ENCODE results near the gene AUTS2. TPM values are rescaled to one million over a fixed set of nuclear protein-coding genes. Genes with fewer than 3 reads are reported as not detected.

The AUTS2 gene
- total RNA-seq, 3 donors from 2014 or later = 31.2 to 67.6 (median 36.5) TPM

- Histone ChIP-seq H3K4me1 (ENCODE audit: low read depth) (no peaks in the 10 kb centered on the region), H3K9me3 (no peaks in the 10 kb centered on the region), H3K36me3 (ENCODE audit: low read depth) (no peaks in the 10 kb centered on the region), H3K4me3 (no peak overlapping the region)
- no peak for ATAC-seq
- no peak for DNase-seq
- intact Hi-C loops (cut with DNase I, micrococcal nuclease) = loop anchor here in 1 of 2 donors (10.0 kb wide), 1 partner anchor 657 kb away; no protein-coding TSS in a partner anchor
- TF ChIP-seq, protein P1, sequence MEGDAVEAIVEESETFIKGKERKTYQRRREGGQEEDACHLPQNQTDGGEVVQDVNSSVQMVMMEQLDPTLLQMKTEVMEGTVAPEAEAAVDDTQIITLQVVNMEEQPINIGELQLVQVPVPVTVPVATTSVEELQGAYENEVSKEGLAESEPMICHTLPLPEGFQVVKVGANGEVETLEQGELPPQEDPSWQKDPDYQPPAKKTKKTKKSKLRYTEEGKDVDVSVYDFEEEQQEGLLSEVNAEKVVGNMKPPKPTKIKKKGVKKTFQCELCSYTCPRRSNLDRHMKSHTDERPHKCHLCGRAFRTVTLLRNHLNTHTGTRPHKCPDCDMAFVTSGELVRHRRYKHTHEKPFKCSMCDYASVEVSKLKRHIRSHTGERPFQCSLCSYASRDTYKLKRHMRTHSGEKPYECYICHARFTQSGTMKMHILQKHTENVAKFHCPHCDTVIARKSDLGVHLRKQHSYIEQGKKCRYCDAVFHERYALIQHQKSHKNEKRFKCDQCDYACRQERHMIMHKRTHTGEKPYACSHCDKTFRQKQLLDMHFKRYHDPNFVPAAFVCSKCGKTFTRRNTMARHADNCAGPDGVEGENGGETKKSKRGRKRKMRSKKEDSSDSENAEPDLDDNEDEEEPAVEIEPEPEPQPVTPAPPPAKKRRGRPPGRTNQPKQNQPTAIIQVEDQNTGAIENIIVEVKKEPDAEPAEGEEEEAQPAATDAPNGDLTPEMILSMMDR (IDR thresholded peaks at IDR 0.05) = no peak
Observed at GRCh38 chr7:70047891-70048448, 449.7 kb downstream of the AUTS2 start.

DNA sequence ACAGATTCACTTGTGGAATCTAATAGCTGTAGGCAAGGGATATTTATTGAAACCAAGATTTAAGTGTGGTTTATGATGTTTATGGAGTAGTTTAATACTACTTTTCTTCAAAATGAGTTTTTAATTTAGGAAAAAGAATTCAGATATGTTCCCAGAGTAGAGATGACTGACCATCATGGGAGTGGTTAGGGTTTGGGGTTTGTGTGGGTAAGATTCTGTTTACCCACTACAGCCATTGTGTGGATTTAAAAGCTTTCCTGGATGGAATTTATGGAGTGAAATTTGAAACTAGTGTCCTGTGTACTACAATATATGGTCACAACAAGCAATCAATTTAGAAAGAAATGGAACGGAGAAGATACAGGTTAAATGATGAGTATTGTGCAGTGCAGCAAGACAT lies 453.5 kb downstream of the AUTS2 start:
- Histone ChIP-seq H3K36me3 (ENCODE audit: low read depth) (no peaks in the 10 kb centered on the region), H3K4me1 (ENCODE audit: low read depth) (no peaks in the 10 kb centered on the region), H3K4me3 (no peak overlapping the region), H3K9me3 (no peaks in the 10 kb centered on the region)
- DNase-seq (no peak), ATAC-seq (no peak)
- TF ChIP-seq, protein P1 (IDR thresholded peaks at IDR 0.05) = no peak
- intact Hi-C loops (cut with DNase I, micrococcal nuclease) = no loop called here

GRCh38 chr7:70052691-70053090 lies 454.4 kb downstream of the AUTS2 start:
- intact Hi-C loops (cut with DNase I, micrococcal nuclease) = no loop called here
- H3K36me3 ChIP-seq (ENCODE audit: low read depth) = no peaks in the 10 kb centered on the region
- H3K4me1 ChIP-seq (ENCODE audit: low read depth) = no peaks in the 10 kb centered on the region
- ATAC-seq (no peak), DNase-seq (no peak)
- TF ChIP-seq, protein P1 (IDR thresholded peaks at IDR 0.05) = no peak
- H3K9me3 ChIP-seq = no peaks in the 10 kb centered on the region
- H3K4me3 ChIP-seq = no peak overlapping the region

GRCh38 chr7:70053421-70053820 lies 455.1 kb downstream of the AUTS2 start:
- Histone ChIP-seq H3K36me3 (ENCODE audit: low read depth) (no peaks in the 10 kb centered on the region), H3K4me3 (no peak overlapping the region), H3K4me1 (ENCODE audit: low read depth) (no peaks in the 10 kb centered on the region), H3K9me3 (no peaks in the 10 kb centered on the region)
- DNase-seq = no peak
- no peak for ATAC-seq
- intact Hi-C loops (cut with DNase I, micrococcal nuclease) = no loop called here
- TF ChIP-seq, protein P1 (IDR thresholded peaks at IDR 0.05) = no peak

DNA sequence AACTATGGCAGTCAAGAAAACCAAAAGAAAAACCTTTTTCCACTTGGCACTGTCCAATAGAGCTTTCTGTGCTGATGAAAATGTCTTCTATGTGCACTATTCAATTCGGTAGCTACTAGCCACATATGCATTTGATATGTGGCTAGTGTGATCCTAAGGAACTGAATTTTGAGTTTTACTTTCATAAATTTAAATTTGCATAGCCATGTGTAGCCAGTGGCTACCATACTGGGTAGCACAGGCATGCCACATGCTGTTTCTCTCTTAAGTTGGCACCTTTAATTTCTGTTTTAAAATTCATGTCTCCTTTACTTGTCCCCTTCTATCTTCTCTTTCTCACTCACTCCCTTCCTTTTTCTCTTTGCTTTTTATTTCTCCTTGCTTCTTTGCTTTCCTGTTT lies 455.7 kb downstream of the AUTS2 start:
- H3K4me3 ChIP-seq = no peak overlapping the region
- ATAC-seq = no peak

More for the DNA sequence above, 455.7 kb downstream of the AUTS2 start:
- intact Hi-C loops (cut with DNase I, micrococcal nuclease) = no loop called here
- no peak for DNase-seq
- H3K9me3 ChIP-seq = no peaks in the 10 kb centered on the region
- H3K4me1 ChIP-seq (ENCODE audit: low read depth) = no peaks in the 10 kb centered on the region
- TF ChIP-seq, protein P1 (IDR thresholded peaks at IDR 0.05) = no peak
- H3K36me3 ChIP-seq (ENCODE audit: low read depth) = no peaks in the 10 kb centered on the region
